GM12864 (cell line): ENCODE data around the gene ARRB1.

Experiments used
- DNase-seq: peaks from one replicate; pipeline ENCODE4 v3.0.0-alpha.2; 2011; ENCODE audit warnings: low read depth
- H3K4me3 ChIP-seq: 2 replicates; pipeline ENCODE4 v1.5.1; 2011; ENCODE audit warnings: mild to moderate bottlenecking, low read depth, low read length, control low read depth
- CTCF ChIP-seq: IDR thresholded peaks from 2 replicates; pipeline ENCODE4 v1.5.1; 2011; ENCODE audit warnings: low read depth, mild to moderate bottlenecking, moderate library complexity, low read length, control low read depth, inconsistent platforms; ENCODE audit errors: missing control alignments

The ARRB1 gene

DNA sequence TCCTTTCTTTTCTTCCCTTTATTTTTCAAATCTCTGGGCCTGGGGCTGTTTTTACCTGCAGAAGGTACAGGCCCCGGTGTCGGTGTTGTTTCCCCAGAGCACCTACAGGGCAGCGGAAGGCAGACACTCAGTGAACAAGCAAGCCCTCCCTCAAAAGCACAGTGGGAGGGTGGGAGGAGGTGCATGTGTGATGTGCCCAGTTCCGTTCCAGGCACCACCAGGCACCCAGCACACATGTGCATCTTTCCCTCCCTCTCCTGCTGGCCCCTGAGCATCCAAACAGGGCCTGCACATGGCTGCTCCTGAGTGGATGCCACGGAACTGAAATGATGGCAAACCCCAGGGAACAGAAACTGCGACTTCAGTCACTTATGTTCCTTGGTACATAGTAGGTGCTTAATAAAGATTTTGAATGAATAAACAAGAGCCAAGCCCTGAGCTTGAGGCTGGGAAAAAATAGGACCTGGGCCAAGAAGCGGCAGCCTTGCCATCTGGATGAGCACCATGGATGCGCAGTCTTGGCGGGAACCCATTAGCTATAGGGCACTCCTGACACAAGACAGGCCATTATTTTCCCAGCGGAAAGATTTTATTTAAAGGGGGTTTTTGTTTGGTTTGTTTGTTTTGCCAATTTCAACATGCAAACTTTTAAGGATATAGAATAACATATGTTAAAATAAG lies 47.8 kb downstream of the ARRB1 start:
- no peak for DNase-seq
- H3K4me3 ChIP-seq: no peak overlapping the region
- no peak for TF ChIP-seq CTCF

DNA sequence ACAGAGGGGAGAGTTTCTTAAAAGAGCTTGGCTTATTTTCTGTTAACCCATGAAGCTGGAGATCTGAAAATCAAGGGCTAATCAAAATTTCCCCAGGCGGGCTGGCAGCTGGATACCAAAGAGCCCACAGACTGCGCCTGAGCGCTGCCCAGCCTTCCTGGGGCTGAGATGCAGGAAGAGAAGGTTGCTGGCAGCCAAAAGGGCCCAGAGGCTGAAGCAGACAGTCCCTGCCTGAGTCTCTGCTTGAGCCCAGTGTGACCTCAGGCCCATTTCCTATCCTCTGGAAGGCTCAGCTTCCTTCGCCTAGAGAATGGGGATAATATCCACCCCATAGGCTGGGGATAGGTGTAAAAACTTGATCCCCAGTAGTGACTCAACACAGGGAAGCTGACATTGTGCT lies 49.1 kb downstream of the ARRB1 start:
- no peak overlapping the region for H3K4me3 ChIP-seq
- TF ChIP-seq CTCF: no peak
- DNase-seq: no peak

DNA sequence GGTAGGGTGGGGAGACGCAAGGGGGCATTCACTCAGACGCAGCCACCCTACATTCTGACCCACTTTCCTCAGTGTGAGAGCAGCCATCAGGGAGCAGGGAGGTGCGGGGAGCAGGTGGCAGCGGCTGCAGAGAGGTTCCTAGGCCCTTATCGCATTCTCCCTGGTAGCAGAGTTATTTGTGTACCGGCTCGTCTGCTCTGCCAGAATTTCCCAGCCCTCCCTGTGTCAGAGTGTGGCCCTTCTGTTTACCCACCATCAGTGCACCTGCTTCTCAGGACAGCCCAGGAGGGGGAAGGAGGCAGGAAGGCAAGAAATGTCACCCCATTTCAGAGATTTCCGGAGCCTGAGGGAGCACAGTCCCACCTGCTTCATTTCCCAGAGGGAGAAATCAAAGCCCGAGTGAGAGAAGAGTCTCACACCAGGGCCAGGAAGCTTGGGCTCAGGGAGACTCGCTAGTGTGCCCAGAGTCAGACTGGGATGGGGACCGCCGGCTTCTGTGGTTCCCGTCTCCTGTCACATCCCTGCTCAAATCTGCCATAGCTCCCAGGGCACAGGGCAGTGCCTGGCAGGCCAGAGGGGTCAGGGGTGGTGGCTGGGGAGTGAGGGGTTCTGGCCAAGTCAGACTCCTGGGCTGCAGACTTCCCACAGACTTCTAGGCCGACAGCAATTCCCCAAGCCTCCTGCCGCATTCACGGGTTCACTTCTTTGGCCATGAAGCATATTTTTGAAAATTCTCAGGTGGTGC lies 49.7 kb downstream of the ARRB1 start:
- TF ChIP-seq CTCF: no peak
- no peak for DNase-seq
- no peak overlapping the region for H3K4me3 ChIP-seq

- H3K4me3 ChIP-seq: no peak overlapping the region
- DNase-seq: no peak
- TF ChIP-seq CTCF: no peak
Measured at GRCh38 chr11:75301131-75301530, 50.3 kb downstream of the ARRB1 start.

GRCh38 chr11:75298976-75299260 lies 52.5 kb downstream of the ARRB1 start:
- TF ChIP-seq CTCF: no peak
- H3K4me3 ChIP-seq: no peak overlapping the region
- DNase-seq: no peak

DNA sequence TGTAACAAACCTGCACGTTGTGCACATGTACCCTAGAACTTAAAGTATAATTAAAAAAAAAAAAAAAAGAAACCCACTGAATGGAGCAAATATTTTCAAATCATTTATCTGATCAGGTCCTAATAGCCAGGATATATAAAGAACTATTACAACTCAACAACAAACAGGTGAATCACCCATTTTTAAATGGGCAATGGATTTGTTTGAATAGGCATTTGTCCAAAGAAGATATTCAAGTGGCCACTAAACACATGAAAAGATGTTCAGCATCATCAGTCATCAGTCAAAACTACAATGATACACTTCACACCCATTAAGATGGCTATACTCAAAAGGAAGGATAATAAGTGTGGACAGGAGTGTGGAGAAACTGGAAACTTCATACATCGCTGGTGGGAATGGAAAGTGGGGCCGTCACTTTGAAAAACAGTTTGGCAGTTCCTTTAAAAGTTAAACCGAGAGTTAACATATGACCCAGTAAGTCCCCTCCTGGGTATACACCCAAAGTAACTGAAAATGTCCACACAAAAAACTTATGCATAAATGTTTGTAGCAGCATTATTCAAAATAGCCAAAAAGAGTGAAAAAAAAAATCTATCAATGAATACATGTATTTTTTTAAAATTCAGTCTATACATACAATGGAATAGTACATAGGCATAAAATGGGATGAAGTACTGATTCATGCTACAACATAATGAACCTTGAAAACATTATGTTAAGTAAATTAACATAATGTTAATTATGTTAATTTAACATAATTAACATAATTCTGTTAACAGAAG lies 53.1 kb downstream of the ARRB1 start:
- DNase-seq: no peak
- H3K4me3 ChIP-seq: no peak overlapping the region
- no peak for TF ChIP-seq CTCF

GRCh38 chr11:75293903-75294302 lies 57.6 kb downstream of the ARRB1 start:
- TF ChIP-seq CTCF: no peak
- no peak overlapping the region for H3K4me3 ChIP-seq
- no peak for DNase-seq
